ENCODE results near the gene CD28. TPM values are rescaled to one million over a fixed set of nuclear protein-coding genes. Genes with fewer than 3 reads are reported as not detected.
A peak's percentile ranks its signal among the peaks of the same experiment; 100 is the strongest.

The CD28 gene
- total and polyA plus RNA-seq, 4 donors = 0.14 to 3.0 (median 0.92) TPM

GRCh38 chr2:203722411-203722810, 16.0 kb downstream of the CD28 start:
- Histone ChIP-seq H3K27me3 (ENCODE audit: control insufficient read depth in 3 of 3, insufficient read depth in 3 of 3, low read length in 2 of 3) (no peaks in the 10 kb centered on the region), H3K4me3 (no peak overlapping the region), H3K9me3 (ENCODE audit: control insufficient read depth in 4 of 4, insufficient read depth in 3 of 4, low read length in 3 of 4) (no peaks in the 10 kb centered on the region), H3K36me3 (ENCODE audit: control insufficient read depth in 4 of 4, insufficient read depth in 4 of 4, low read length in 4 of 4) (no peaks in the 10 kb centered on the region), H3K27ac (ENCODE audit: low read depth in 1 of 2, low read length in 1 of 2) (no peak overlapping the region), H3K4me1 (ENCODE audit: control insufficient read depth in 5 of 5, insufficient read depth in 5 of 5, low read length in 5 of 5) (peaks cover 0 to 13% (median 0%) of the 10 kb centered on the region in 5 donors), H3K9ac (ENCODE audit: insufficient read depth in 1 of 2, low read length in 2 of 2) (no peak overlapping the region)
- TF ChIP-seq CTCF (IDR thresholded peaks at IDR 0.05; ENCODE audit: control extremely low read depth, extremely low read depth) = no peak
- ATAC-seq (ENCODE audit: insufficient read depth, low FRiP score) = no peak
- no peak for DNase-seq
- WGBS, 2 donors = 74 to 89% methylated on average over 2 of the region's 2 CpGs

GRCh38 chr2:203728321-203728720, 21.9 kb downstream of the CD28 start:
- H3K9ac ChIP-seq (ENCODE audit: insufficient read depth in 1 of 2, low read length in 2 of 2) = no peak overlapping the region
- DNase-seq (peak in 1 of 3 donors; percentile 9), ATAC-seq (ENCODE audit: insufficient read depth, low FRiP score) (no peak)
- H3K9me3 ChIP-seq (ENCODE audit: control insufficient read depth in 4 of 4, insufficient read depth in 3 of 4, low read length in 3 of 4) = no peaks in the 10 kb centered on the region
- no peaks in the 10 kb centered on the region for H3K27me3 ChIP-seq (ENCODE audit: control insufficient read depth in 3 of 3, insufficient read depth in 3 of 3, low read length in 2 of 3)
- no peaks in the 10 kb centered on the region for H3K36me3 ChIP-seq (ENCODE audit: control insufficient read depth in 4 of 4, insufficient read depth in 4 of 4, low read length in 4 of 4)
- peaks cover 0 to 1% (median 0%) of the 10 kb centered on the region in 5 donors for H3K4me1 ChIP-seq (ENCODE audit: control insufficient read depth in 5 of 5, insufficient read depth in 5 of 5, low read length in 5 of 5)
- no peak for TF ChIP-seq CTCF (IDR thresholded peaks at IDR 0.05; ENCODE audit: control extremely low read depth, extremely low read depth)
- H3K4me3 ChIP-seq = no peak overlapping the region
- H3K27ac ChIP-seq (ENCODE audit: low read depth in 1 of 2, low read length in 1 of 2) = no peak overlapping the region

GRCh38 chr2:203730076-203730729, 23.8 kb downstream of the CD28 start:
- Histone ChIP-seq H3K4me1 (ENCODE audit: control insufficient read depth in 5 of 5, insufficient read depth in 5 of 5, low read length in 5 of 5) (peaks cover 0 to 1% (median 0%) of the 10 kb centered on the region in 5 donors), H3K27me3 (ENCODE audit: control insufficient read depth in 3 of 3, insufficient read depth in 3 of 3, low read length in 2 of 3) (no peaks in the 10 kb centered on the region), H3K27ac (ENCODE audit: low read depth in 1 of 2, low read length in 1 of 2) (no peak overlapping the region), H3K9me3 (ENCODE audit: control insufficient read depth in 4 of 4, insufficient read depth in 3 of 4, low read length in 3 of 4) (no peaks in the 10 kb centered on the region), H3K36me3 (ENCODE audit: control insufficient read depth in 4 of 4, insufficient read depth in 4 of 4, low read length in 4 of 4) (no peaks in the 10 kb centered on the region), H3K9ac (ENCODE audit: insufficient read depth in 1 of 2, low read length in 2 of 2) (no peak overlapping the region), H3K4me3 (no peak overlapping the region)
- DNase-seq (no peak), ATAC-seq (ENCODE audit: insufficient read depth, low FRiP score) (no peak)
- TF ChIP-seq CTCF (IDR thresholded peaks at IDR 0.05; ENCODE audit: control extremely low read depth, extremely low read depth) = no peak
- WGBS, 2 donors = 87 to 94% methylated on average over 4 of the region's 4 CpGs

GRCh38 chr2:203730883-203731282, 24.4 kb downstream of the CD28 start:
- no peak for DNase-seq
- peaks cover 0 to 1% (median 0%) of the 10 kb centered on the region in 5 donors for H3K4me1 ChIP-seq (ENCODE audit: control insufficient read depth in 5 of 5, insufficient read depth in 5 of 5, low read length in 5 of 5)
- no peak for TF ChIP-seq CTCF (IDR thresholded peaks at IDR 0.05; ENCODE audit: control extremely low read depth, extremely low read depth)
- no peak overlapping the region for H3K4me3 ChIP-seq
- no peaks in the 10 kb centered on the region for H3K27me3 ChIP-seq (ENCODE audit: control insufficient read depth in 3 of 3, insufficient read depth in 3 of 3, low read length in 2 of 3)
- H3K27ac ChIP-seq (ENCODE audit: low read depth in 1 of 2, low read length in 1 of 2) = no peak overlapping the region
- no peaks in the 10 kb centered on the region for H3K9me3 ChIP-seq (ENCODE audit: control insufficient read depth in 4 of 4, insufficient read depth in 3 of 4, low read length in 3 of 4)
- WGBS, 2 donors = 94 to 98% methylated on average over 2 of the region's 2 CpGs
- H3K36me3 ChIP-seq (ENCODE audit: control insufficient read depth in 4 of 4, insufficient read depth in 4 of 4, low read length in 4 of 4) = no peaks in the 10 kb centered on the region
- ATAC-seq (ENCODE audit: insufficient read depth, low FRiP score) = no peak
- H3K9ac ChIP-seq (ENCODE audit: insufficient read depth in 1 of 2, low read length in 2 of 2) = no peak overlapping the region
